ENCODE measurements around the gene CDC14C. TPM values are rescaled to one million over a fixed set of nuclear protein-coding genes. Genes with fewer than 3 reads are reported as not detected.

CDC14C gene
- total and polyA plus RNA-seq, 2 donors from 2014 or later: not detected

GRCh38 chr7:48880851-48881250, 43.5 kb upstream of the CDC14C start:
- intact Hi-C loops (cut with DNase I): no loop called here
- Histone ChIP-seq H3K36me3 (ENCODE audit: control insufficient read depth in 2 of 3, insufficient read depth in 3 of 3, low read length in 3 of 3) (no peaks in the 10 kb centered on the region), H3K4me1 (ENCODE audit: control insufficient read depth in 2 of 3, insufficient read depth in 2 of 3, low read depth in 1 of 3, low read length in 3 of 3) (no peaks in the 10 kb centered on the region), H3K9me3 (ENCODE audit: control insufficient read depth in 2 of 3, insufficient read depth in 1 of 3, low read length in 3 of 3) (no peaks in the 10 kb centered on the region), H3K9ac (ENCODE audit: low read length in 3 of 3) (no peak overlapping the region), H3K27ac (ENCODE audit: low read depth in 2 of 2, low read length in 2 of 2) (no peak overlapping the region), H3K27me3 (ENCODE audit: control insufficient read depth, insufficient read depth, low read length) (no peaks in the 10 kb centered on the region), H3K4me3 (ENCODE audit: low read length in 3 of 3) (no peak overlapping the region)
- no peak for TF ChIP-seq CTCF (IDR thresholded peaks at IDR 0.05; ENCODE audit: borderline replicate concordance, extremely low read depth, insufficient read depth)
- FAIRE-seq (no peak), DNase-seq (no peak)

GRCh38 chr7:48887500-48887899, 36.8 kb upstream of the CDC14C start:
- no peak overlapping the region for H3K9ac ChIP-seq (ENCODE audit: low read length in 3 of 3)
- intact Hi-C loops (cut with DNase I): no loop called here
- no peaks in the 10 kb centered on the region for H3K4me1 ChIP-seq (ENCODE audit: control insufficient read depth in 2 of 3, insufficient read depth in 2 of 3, low read depth in 1 of 3, low read length in 3 of 3)
- no peaks in the 10 kb centered on the region for H3K36me3 ChIP-seq (ENCODE audit: control insufficient read depth in 2 of 3, insufficient read depth in 3 of 3, low read length in 3 of 3)
- peaks cover 0 to 4% (median 1%) of the 10 kb centered on the region in 3 donors for H3K9me3 ChIP-seq (ENCODE audit: control insufficient read depth in 2 of 3, insufficient read depth in 1 of 3, low read length in 3 of 3)
- FAIRE-seq (no peak), DNase-seq (no peak)
- no peak overlapping the region for H3K4me3 ChIP-seq (ENCODE audit: low read length in 3 of 3)
- H3K27me3 ChIP-seq (ENCODE audit: control insufficient read depth, insufficient read depth, low read length): no peaks in the 10 kb centered on the region
- no peak for TF ChIP-seq CTCF (IDR thresholded peaks at IDR 0.05; ENCODE audit: borderline replicate concordance, extremely low read depth, insufficient read depth)
- no peak overlapping the region for H3K27ac ChIP-seq (ENCODE audit: low read depth in 2 of 2, low read length in 2 of 2)

- Histone ChIP-seq H3K36me3 (ENCODE audit: control insufficient read depth in 2 of 3, insufficient read depth in 3 of 3, low read length in 3 of 3) (no peaks in the 10 kb centered on the region), H3K9ac (ENCODE audit: low read length in 3 of 3) (no peak overlapping the region), H3K27me3 (ENCODE audit: control insufficient read depth, insufficient read depth, low read length) (no peaks in the 10 kb centered on the region), H3K9me3 (ENCODE audit: control insufficient read depth in 2 of 3, insufficient read depth in 1 of 3, low read length in 3 of 3) (peaks cover 0 to 12% (median 7%) of the 10 kb centered on the region in 3 donors), H3K4me1 (ENCODE audit: control insufficient read depth in 2 of 3, insufficient read depth in 2 of 3, low read depth in 1 of 3, low read length in 3 of 3) (no peaks in the 10 kb centered on the region), H3K27ac (ENCODE audit: low read depth in 2 of 2, low read length in 2 of 2) (no peak overlapping the region), H3K4me3 (ENCODE audit: low read length in 3 of 3) (no peak overlapping the region)
- FAIRE-seq (no peak), DNase-seq (no peak)
- TF ChIP-seq CTCF (IDR thresholded peaks at IDR 0.05; ENCODE audit: borderline replicate concordance, extremely low read depth, insufficient read depth): no peak
- intact Hi-C loops (cut with DNase I): no loop called here
These were observed 29.8 kb upstream of the CDC14C start for GRCh38 chr7:48894574-48894973.

GRCh38 chr7:48899932-48900331, 24.4 kb upstream of the CDC14C start:
- no peaks in the 10 kb centered on the region for H3K36me3 ChIP-seq (ENCODE audit: control insufficient read depth in 2 of 3, insufficient read depth in 3 of 3, low read length in 3 of 3)
- no peak overlapping the region for H3K9ac ChIP-seq (ENCODE audit: low read length in 3 of 3)
- H3K27me3 ChIP-seq (ENCODE audit: control insufficient read depth, insufficient read depth, low read length): no peaks in the 10 kb centered on the region
- intact Hi-C loops (cut with DNase I): no loop called here
- no peaks in the 10 kb centered on the region for H3K4me1 ChIP-seq (ENCODE audit: control insufficient read depth in 2 of 3, insufficient read depth in 2 of 3, low read depth in 1 of 3, low read length in 3 of 3)
- H3K4me3 ChIP-seq (ENCODE audit: low read length in 3 of 3): no peak overlapping the region
- FAIRE-seq (no peak), DNase-seq (no peak)
- H3K9me3 ChIP-seq (ENCODE audit: control insufficient read depth in 2 of 3, insufficient read depth in 1 of 3, low read length in 3 of 3): no peaks in the 10 kb centered on the region
- TF ChIP-seq CTCF (IDR thresholded peaks at IDR 0.05; ENCODE audit: borderline replicate concordance, extremely low read depth, insufficient read depth): no peak
- no peak overlapping the region for H3K27ac ChIP-seq (ENCODE audit: low read depth in 2 of 2, low read length in 2 of 2)

All from kidney (tissue), 14 donors.